GM12873 (cell line): Measurements from ENCODE around the gene VANGL1.

Experiments
- CTCF ChIP-seq: IDR thresholded peaks from 2 replicates; pipeline ENCODE4 v1.5.1; 2012; ENCODE audit warnings: low read depth, mild to moderate bottlenecking, moderate library complexity, low read length, control low read depth; ENCODE audit not compliant: insufficient read depth; ENCODE audit errors: missing control alignments

The VANGL1 gene

GRCh38 chr1:115732316-115732715, 90.5 kb downstream of the VANGL1 start:
- TF ChIP-seq CTCF: no peak

DNA sequence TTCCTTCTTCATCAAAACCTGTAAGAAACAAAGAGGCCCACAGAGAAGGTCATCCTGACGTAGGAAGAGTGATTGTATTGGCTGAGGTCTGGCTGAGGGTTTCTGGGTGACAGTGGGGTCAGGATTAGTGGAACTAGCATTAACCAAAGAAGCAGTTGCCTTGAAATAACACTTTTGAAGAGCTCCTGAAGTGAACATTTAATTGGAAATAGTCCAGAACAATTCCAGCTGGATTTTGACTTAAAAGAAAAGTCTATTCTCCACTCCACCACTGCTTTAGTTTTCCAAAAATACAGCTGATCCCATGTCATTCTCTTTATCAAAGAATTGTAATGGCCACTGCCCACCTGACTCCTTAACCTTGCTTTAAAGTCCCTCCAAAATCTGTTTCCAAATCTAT, 99.0 kb downstream of the VANGL1 start:
- no peak for TF ChIP-seq CTCF

GRCh38 chr1:115744646-115745275, 103.0 kb downstream of the VANGL1 start:
- no peak for TF ChIP-seq CTCF

GRCh38 chr1:115746021-115746690, 104.4 kb downstream of the VANGL1 start:
- TF ChIP-seq CTCF: no peak
